PC-9 (cell line): ENCODE data around the gene CES5A.

Source experiments
- EZH2 ChIP-seq: fragments of 200-600 bp; sonication (generic); IDR thresholded peaks from 2 replicates; pipeline ENCODE4 v1.8.0; 2017; ENCODE audit warnings: antibody characterized with exemption, low read depth
- TF ChIP-seq, protein P1 (sequence below): fragments of 200-600 bp; sonication (generic); conservative IDR thresholded peaks from 2 replicates; pipeline ENCODE4 v1.6.1; 2017; ENCODE audit warnings: mixed run types, antibody characterized with exemption, mild to moderate bottlenecking, moderate library complexity

DNA sequence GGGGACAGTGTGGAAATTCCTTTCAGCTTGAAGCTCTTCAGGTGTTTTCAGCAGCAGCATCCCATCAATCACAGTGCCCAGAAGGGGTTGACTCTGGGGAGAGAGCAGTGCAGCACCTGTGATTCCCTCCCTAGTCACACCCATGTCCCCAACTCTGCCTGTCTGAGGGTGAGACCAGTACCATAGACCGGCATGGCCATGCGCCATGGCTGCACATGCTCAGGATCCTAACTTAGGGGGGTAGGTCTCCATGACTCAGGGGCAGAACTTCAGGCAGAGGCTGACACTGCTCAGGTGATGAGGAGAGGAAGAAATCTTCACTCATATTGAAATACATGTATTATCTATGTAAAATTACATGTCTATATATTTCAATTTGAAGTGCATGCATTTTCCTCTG, 62.2 kb downstream of the CES5A start:
- TF ChIP-seq, protein P1, sequence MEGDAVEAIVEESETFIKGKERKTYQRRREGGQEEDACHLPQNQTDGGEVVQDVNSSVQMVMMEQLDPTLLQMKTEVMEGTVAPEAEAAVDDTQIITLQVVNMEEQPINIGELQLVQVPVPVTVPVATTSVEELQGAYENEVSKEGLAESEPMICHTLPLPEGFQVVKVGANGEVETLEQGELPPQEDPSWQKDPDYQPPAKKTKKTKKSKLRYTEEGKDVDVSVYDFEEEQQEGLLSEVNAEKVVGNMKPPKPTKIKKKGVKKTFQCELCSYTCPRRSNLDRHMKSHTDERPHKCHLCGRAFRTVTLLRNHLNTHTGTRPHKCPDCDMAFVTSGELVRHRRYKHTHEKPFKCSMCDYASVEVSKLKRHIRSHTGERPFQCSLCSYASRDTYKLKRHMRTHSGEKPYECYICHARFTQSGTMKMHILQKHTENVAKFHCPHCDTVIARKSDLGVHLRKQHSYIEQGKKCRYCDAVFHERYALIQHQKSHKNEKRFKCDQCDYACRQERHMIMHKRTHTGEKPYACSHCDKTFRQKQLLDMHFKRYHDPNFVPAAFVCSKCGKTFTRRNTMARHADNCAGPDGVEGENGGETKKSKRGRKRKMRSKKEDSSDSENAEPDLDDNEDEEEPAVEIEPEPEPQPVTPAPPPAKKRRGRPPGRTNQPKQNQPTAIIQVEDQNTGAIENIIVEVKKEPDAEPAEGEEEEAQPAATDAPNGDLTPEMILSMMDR, result no peak
- no peak for TF ChIP-seq EZH2
